HTR-8/SVneo (cell line): ENCODE data around the gene AHSP.
"Not testable (repeated sequence)": the region's sequence is repeated elsewhere in the genome, so short reads cannot be mapped to it uniquely, and the experiment has no call there.

Experiments
- DNase-seq: peaks from one replicate; pipeline ENCODE4 v3.0.0; 2011; ENCODE audit warnings: low spot score, mixed read lengths; ENCODE audit not compliant: insufficient read length
- FAIRE-seq: peaks from 2 replicates; lab custom pipeline; 2011; peaks lifted over from hg19 to GRCh38; lab: Jason Lieb, UNC

The AHSP gene

DNA sequence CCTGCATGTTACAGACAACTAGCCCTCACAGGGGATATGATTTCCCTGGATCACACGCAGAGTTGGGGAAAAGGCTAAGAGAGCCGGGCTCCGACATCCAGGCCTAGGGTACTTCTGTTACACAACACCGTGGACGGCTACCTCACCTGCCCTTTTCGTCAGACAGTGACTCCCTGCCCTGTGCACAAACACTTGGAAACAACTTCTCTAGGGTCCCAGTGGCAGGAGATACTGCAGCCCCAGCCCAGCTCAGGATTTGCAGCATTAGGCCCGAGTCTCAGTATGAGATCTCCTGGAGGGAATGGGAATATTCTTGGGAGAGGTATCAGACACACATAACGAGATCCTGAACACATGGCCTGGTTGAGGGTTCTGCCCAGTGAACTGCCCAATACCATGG lies 27.8 kb upstream of the AHSP start:
- no peak for FAIRE-seq

DNA sequence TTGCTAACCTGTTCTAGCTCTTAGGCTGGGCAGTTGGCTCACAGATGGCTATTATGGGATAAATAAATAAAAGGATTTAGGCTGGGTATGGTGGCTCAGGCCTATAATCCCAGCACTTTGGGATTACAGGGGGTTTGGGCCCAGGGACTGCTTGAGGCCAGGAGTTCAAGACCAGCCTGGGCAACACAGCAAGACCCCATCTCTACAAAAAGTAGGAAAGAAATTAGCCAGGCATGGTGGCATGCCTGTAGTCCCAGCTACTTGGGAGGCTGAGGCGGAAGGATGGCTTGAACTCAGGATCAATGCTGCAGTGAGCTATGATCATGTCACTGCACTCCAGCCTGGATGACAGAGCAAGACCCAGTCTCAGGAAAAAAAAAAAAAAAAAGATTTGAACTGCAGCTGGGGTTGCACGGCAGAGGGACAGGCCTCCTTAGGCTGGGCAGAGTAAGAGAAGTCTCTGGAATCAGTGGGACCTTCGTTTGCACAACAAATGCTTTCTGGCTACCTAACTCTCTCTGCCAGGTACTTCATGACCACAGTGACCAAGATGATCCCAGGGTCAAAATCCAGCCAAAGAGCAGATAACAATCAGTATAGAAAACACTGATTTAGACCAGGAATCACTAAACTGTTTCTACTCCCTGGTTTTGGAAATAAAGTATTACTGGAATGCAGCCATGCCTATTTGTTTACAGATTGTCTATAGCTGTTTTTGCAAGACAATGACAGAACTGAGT lies 26.3 kb upstream of the AHSP start:
- DNase-seq (no peak), FAIRE-seq (no peak)

More for the DNA sequence above, 27.8 kb upstream of the AHSP start:
- no peak for DNase-seq

DNA sequence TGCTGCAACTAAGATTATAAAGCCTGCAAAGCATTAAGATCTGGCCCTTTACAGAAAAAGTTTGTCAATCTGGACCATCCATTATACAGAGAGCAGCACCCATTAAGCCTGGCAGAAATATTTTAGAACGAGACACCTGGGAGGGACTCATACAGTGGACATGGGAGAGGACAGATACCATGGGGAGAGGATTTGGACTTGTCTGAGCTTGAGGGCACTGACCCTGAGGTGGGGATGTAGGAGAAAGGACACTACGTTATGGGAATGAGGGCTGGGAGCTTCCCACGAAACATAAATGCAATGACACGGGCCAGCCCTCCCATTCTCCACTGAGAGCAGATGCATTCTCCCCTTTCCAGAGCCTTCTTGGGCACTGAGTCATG lies 25.7 kb upstream of the AHSP start:
- no peak for FAIRE-seq
- no peak for DNase-seq

DNA sequence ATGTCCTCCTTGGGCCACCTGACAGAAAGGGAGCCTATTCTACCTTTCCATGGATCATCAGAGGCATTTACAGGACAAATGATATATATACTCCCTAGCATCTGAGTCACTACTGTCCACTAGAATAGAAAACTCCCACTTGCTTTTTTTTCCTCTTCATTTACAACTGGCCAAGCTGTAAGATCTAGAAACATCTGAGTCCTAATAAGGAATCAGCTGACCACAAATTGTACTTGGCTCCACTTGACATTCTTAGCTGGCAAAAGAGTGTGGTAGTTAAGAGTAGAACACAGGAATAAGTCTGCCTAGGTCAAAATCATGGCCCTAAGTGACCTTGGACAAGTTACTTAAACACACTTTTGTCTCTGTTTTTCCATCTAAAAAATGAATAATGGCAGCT lies 24.7 kb upstream of the AHSP start:
- DNase-seq: no peak
- no peak for FAIRE-seq

DNA sequence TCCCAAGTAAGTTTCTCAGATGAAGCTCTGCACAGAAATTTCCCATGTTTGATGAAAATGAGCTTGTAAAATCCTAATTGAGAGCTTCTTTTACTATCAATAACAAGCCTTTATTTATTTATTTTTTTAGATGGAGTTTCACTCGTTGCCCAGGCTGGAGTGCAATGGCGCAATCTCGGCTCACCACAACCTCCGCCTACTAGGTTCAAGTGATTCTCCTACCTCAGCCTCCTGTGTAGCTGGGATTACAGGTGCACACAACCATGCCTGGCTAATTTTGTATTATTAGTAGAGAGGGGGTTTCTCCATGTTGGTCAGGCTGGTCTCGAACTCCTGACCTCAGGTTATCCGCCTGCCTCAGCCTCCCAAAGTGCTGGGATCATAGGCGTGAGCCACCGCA lies 24.1 kb upstream of the AHSP start:
- FAIRE-seq, DNase-seq: not testable (repeated sequence)

DNA sequence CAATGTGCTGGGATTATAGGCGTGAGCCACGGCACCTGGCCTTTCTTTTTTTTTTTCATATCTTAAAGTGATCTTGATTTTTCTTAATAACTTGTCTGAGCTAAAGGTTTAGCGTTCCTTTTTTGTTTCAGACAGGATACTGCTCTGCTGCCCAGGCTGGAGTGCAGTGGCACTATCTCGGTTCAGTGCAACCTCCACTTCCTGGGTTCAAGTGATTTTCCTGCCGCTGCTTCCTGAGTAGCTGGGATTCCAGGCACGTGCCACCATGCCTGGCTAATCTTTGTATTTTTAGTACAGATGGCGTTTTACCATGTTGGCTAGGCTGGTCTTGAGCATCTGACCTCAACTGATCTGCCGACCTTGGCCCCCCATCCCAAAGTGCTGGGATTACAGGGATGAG lies 23.5 kb upstream of the AHSP start:
- no peak for FAIRE-seq

DNA sequence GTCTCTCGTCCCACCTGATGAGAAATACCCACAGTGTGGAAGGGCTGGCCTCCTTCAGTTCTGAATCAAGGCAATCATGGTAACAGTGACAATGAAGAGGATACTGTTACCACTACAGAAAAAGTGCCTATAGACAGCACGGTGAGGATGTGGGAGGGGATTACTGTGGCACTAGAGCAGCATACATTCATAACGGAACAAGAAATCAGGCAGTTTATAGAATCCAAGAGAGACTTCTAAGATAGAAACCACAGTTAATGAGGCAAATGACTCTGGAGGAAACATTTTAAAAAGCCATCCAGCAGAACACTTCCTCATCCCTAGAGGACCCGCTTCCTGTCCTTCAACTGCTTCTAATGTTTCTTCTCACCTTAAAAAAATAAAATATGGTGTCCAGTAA lies 22.2 kb upstream of the AHSP start:
- no peak for FAIRE-seq
- DNase-seq: no peak

More for the DNA sequence above, 23.5 kb upstream of the AHSP start:
- DNase-seq: no peak

DNA sequence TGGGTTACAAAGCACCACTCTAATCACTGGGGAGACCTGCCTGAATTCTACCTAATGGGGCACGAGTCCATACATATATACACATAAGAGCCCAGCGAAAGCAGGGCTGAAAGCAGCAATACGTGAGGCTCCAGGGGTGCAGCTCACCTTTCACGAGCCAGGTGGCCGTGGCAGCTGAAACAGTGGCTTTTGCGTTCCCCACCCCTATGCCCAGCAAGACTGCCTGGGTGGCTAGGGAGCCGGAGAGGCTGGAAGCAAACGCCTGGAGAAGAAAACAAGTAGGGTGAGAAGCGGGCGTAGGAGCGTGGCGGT lies 20.1 kb upstream of the AHSP start:
- FAIRE-seq (no peak), DNase-seq (no peak)

DNA sequence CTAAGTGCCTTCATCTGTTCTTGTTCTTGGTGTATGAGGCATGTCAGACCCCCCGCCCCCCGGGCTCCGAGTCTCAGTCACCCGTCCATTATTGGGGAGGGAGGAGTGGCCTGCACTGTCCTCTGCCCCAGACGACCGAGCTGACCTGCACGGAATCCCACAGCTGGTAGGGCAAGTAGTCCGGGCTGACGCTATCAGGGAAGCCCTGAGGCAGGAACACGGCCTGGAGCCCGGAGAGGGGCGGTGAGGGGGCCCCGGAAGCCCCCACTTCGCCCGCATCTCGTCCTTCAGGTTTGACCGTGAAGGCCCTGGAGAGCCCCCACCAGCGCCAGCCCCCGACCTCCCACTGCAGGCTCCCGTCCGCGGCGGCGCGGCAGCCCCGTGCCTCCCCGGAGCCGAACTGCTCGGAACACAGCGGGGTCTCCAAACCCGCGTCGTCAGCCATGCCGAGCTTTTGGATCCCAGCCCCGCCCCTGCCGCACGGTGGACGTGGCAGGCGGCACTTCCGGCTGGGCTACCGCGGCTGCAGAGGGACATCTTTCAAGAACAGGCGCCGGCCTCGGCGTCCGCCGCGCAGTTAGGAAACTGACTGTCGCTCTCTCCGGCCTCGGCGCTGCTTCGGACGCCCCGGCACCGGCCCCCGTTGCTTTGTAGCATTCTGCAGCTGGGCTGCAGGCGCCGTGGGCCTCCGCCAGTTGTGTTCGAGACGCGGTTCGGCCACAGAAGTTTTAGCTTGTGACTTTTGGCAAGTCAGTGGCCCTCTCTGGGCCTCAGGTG lies 19.6 kb upstream of the AHSP start, which contains the start of gene RUSF1:
RUSF1 (minus strand) TSS at position 463 of the 777 bp plus-strand sequence; CDS start at position 445, 18 bp downstream.
- peak; percentile 82 for DNase-seq
- FAIRE-seq: no peak

DNA sequence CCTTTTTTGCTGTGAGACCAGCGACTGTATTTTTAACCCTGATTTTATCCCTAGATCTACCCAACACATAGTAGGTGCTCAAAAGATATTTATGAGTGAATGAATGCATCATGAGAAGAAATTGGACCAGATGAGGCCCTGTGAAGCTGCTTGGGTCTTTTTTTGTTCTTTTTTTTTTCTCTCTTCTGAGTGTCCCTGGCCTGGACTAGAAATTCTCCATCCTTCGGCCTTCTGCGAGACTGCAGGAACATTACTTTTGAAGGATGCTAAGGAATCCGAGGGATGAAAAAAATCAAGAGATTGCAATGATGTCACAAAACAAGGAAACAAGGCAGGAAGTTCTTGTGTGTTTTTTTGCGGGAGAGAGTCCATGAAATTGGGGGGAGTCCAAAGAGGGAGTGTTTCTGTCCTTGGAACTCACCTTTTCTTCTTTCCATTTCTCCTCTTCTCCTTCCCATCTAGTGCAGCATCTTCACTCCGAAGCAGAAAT lies 18.9 kb upstream of the AHSP start:
- FAIRE-seq (no peak), DNase-seq (no peak)

DNA sequence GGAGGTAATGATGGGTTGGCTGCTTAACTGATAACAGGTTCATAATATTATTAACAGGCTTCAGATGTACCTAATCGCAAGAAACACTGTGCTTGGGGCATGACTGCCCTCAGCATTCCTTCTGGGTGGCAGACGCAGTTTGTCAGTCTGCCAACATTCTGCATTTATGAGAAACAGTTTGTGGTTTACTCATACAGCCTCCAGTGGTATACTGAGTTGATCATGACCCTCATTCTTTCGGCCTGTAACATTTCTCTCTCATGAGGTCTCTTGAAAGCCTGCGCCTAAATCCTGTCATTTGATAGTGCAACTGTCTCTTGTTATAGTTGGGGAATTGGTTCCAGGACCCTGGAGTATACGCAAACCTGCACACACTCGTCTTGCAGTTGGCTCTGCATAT lies 14.6 kb upstream of the AHSP start:
- peak; percentile 43 for DNase-seq
- FAIRE-seq: peak; percentile 59

DNA sequence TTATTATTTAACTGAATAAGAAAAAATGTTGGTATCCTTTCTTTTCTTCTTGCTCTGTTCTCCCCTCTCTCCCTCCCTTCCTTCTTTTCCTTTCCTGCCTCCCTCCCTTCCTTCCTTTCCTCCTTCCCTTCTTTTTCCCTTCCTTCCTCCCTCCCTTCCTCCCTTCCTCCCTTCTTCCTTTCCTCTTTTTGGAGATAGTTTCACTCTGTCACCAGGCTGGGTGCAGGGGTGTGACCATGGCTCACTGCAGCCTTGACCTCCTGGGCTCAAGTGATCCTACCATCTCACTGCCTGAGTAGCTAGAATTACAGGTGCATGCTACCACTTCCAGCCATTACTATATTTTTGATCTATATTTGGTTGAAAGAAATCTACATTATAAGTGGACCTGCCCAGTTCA lies 13.8 kb upstream of the AHSP start:
- DNase-seq: no peak
- no peak for FAIRE-seq

DNA sequence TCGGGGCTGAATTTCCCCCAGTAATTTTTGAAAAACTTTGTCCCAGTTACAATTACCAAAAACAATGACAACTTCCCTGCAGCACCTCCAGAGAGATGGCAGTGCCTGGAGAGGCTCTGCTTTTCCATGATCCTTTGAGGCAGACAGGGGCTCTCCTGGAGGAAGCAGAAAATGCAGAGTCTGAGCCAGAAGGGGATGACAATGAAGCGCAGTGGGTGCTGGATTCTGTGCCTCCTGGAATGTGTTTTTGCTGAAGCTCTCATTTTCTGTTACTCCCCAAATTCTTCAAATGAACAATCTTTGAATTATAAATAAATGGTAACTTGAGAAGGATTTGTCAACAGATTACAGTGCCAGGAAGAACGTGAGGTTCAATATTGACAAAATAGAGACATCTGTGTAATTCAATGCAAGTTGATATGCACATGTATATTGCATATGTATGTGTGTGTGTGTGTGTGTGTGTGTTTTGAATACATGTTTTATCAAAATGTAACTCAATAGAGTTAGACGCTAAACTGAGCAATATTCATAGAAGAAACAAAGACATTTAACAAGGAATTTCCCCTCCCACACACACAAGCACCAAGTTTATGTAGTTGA lies 9.8 kb upstream of the AHSP start:
- no peak for DNase-seq
- FAIRE-seq: no peak

DNA sequence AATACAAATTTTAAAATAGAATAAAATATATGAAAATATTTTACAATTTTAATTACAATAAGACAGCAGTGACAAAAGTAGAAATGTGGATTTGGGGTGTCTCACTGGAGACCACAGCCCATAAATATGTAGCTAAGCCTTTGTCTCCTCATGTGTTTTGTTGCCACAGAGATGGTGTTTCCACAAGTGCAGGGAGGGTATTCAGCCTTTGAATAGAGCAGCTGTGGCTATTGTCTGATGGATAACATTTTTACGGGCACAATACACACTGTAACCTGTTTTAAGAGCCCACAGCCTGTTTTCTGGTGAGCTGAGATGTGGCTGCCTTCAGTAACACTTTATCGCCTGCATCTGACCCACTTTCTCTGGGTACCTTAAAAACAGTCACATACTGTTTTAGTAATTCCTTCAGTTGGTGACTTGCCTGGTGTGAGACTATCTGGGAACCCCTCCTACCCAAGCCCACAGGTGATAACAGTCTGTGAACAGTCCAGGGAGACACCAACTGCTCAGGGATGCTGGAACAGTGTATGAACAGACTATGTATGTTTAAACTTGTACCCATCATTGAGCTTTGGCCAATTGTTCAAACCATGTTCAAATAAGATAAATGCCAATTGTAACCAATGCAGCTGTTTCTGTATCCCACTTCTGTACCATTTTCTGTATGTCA lies 7.8 kb upstream of the AHSP start:
- FAIRE-seq (no peak), DNase-seq (no peak)

DNA sequence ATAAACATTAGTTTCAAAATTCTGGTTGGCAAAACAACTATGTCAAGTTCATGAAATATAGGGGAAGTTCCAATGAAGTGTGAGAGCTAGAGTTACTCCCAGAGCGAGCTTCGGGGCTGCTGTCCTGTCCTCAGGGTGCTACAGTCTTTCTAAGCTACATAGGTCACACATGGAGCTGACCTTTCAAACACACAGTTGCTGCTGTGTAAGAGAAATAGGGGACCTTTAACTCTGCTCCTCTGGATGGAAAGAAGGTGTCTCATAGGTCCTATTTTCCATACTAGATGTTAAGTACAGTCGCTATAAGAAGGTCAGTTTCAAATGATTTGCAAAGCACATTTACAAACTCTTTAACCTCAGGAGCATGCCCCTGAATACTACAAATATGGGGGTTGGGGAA lies 6.3 kb upstream of the AHSP start:
- DNase-seq (no peak), FAIRE-seq (no peak)

DNA sequence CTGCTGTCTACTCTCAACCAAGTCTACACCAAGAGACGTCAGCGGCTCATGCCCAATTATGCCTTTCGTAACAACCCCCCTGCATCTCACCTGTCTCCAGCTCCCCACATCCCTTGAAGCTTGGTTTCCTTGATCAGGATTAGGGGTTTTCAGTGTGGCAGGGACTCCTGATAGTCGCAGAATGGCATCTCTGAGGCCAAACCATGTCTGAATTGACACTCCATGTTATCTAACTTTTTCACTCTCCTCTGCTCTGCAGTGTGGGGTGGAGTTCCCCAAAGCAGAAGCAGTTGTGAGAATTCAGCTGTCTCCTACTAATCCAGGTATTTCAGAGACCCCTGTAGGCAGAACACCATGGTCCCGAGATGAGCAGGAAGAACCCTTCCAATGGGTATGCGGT lies 5.6 kb upstream of the AHSP start:
- no peak for FAIRE-seq
- no peak for DNase-seq

DNA sequence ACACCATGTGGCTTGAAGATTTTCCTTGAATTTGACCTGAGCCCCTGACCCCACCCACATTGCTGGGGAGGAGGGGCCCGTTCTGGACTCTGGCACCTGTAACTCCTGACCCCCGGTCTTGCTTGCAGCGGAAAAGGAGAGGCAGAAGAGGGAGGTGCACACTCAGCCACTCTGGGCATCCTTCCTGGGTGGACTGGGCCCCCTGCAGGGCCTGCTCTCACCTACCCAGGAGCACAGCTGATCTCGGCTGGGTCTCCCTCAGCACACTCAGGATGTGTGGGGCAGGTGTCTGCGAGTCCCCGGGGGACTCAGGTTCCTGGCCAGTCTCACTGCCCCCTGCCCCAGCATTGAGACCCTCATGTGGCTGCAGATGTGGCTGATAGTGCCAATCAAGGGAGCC lies 3.9 kb upstream of the AHSP start:
- not testable (repeated sequence) for DNase-seq, FAIRE-seq

DNA sequence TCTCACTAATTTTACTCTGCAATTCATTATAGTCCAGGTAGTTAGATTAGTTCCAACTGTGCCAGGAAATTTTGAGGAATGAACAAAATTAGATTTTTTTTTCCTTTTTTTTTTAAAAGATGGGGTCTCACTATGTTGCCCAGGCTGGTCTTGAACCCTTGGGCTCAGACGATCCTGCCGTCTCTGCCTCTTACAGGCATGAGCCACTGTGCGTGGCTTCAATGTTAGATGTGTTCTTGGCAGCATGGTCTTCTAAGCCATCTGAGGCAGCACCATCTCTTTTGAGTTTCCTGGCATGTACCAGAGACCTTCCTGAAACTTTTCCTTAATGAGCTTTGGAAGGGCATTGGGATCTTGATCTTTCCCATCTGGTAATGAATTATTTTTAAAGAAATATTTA lies 2.6 kb upstream of the AHSP start:
- DNase-seq: no peak
- FAIRE-seq: no peak

DNA sequence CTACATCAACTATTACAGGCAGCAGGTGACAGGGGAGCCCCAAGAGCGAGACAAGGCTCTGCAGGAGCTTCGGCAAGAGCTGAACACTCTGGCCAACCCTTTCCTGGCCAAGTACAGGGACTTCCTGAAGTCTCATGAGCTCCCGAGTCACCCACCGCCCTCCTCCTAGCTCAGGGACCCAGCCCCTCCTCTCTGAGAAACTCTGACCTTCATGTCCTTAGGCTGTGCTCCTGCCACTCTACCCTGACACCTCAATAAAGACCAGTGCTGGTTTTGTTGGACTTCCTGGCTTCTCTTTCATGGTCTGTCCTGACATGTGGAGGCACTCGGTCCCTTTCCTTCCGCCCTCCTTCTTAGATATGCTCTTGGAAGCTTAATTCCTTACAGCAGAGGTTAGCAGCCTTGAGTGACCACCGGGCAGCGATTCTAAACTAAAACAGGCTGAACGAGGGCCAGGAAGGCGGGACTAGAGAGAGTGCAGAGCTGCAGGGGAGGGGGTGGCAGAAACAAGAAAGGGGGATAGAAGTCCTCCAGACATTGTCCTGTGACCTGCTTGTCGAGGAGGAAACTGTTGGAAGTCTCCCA lies 915 bp downstream of the AHSP start:
- FAIRE-seq (no peak), DNase-seq (no peak)
